Panc1 (cell line): ENCODE measurements around the gene RIGI.

Experiments
- POLR2AphosphoS5 ChIP-seq: IDR thresholded peaks from 2 replicates; pipeline ENCODE4 v1.6.1; 2012; ENCODE audit warnings: mild to moderate bottlenecking, low read depth, low read length, moderate library complexity
- SIN3A ChIP-seq: IDR thresholded peaks from 2 replicates; pipeline ENCODE4 v1.6.1; 2012; ENCODE audit warnings: low read depth, mild to moderate bottlenecking, low read length, moderate library complexity, borderline replicate concordance; ENCODE audit not compliant: insufficient read depth
- TF ChIP-seq, protein P1 (sequence below): fragments of 450-650 bp; IDR thresholded peaks from 2 replicates; pipeline ENCODE4 v1.5.1; 2017; ENCODE audit warnings: mild to moderate bottlenecking
- TF ChIP-seq, protein P2 (sequence below), 2 experiments: IDR thresholded peaks; 2 replicates each; pipeline ENCODE4 v1.6.1; 2011 to 2012; ENCODE audit warnings: low read depth in 2 of 2, control low read depth in 1 of 2, low read length in 1 of 2, mild to moderate bottlenecking in 1 of 2, moderate library complexity in 1 of 2; ENCODE audit not compliant: insufficient read depth in 1 of 2

DNA sequence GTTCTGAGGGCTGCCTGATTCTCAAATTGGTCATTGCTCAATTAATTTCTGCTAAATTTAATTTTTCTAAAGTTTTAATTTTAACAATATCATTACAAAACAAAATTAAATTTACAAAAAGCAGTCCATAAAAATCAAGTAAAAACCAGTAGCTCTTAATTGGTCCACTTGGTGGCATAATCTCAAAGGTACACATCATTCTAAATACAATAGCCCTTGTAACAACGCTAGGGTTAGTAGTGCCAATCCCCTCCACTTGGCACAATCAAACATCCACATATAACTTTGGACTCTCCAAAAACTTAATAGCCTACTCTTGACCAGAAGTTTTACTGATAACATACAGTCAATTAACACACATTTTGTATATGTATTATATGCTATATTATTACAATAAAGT lies 48.9 kb upstream of the RIGI start:
- TF ChIP-seq, protein P1, sequence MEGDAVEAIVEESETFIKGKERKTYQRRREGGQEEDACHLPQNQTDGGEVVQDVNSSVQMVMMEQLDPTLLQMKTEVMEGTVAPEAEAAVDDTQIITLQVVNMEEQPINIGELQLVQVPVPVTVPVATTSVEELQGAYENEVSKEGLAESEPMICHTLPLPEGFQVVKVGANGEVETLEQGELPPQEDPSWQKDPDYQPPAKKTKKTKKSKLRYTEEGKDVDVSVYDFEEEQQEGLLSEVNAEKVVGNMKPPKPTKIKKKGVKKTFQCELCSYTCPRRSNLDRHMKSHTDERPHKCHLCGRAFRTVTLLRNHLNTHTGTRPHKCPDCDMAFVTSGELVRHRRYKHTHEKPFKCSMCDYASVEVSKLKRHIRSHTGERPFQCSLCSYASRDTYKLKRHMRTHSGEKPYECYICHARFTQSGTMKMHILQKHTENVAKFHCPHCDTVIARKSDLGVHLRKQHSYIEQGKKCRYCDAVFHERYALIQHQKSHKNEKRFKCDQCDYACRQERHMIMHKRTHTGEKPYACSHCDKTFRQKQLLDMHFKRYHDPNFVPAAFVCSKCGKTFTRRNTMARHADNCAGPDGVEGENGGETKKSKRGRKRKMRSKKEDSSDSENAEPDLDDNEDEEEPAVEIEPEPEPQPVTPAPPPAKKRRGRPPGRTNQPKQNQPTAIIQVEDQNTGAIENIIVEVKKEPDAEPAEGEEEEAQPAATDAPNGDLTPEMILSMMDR = no peak; the same call in 1 of the 2 replicates
- TF ChIP-seq POLR2AphosphoS5 = no peak
- no peak for TF ChIP-seq SIN3A
- TF ChIP-seq, protein P2, sequence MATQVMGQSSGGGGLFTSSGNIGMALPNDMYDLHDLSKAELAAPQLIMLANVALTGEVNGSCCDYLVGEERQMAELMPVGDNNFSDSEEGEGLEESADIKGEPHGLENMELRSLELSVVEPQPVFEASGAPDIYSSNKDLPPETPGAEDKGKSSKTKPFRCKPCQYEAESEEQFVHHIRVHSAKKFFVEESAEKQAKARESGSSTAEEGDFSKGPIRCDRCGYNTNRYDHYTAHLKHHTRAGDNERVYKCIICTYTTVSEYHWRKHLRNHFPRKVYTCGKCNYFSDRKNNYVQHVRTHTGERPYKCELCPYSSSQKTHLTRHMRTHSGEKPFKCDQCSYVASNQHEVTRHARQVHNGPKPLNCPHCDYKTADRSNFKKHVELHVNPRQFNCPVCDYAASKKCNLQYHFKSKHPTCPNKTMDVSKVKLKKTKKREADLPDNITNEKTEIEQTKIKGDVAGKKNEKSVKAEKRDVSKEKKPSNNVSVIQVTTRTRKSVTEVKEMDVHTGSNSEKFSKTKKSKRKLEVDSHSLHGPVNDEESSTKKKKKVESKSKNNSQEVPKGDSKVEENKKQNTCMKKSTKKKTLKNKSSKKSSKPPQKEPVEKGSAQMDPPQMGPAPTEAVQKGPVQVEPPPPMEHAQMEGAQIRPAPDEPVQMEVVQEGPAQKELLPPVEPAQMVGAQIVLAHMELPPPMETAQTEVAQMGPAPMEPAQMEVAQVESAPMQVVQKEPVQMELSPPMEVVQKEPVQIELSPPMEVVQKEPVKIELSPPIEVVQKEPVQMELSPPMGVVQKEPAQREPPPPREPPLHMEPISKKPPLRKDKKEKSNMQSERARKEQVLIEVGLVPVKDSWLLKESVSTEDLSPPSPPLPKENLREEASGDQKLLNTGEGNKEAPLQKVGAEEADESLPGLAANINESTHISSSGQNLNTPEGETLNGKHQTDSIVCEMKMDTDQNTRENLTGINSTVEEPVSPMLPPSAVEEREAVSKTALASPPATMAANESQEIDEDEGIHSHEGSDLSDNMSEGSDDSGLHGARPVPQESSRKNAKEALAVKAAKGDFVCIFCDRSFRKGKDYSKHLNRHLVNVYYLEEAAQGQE (IDR thresholded peaks at IDR 0.05; ENCODE audit: insufficient read depth in 1 of 2, low read depth in 2 of 2, low read length in 1 of 2) = no peak
